Tibial nerve (tissue), 3 donors: ENCODE data around the gene OMD.

Source experiments
- EP300 ChIP-seq, 2 donors: sonication (generic); formaldehyde crosslinking; IDR thresholded peaks; one replicate each; pipeline ENCODE4 v1.6.1; 2017; ENCODE audit warnings: antibody characterized with exemption in 2 of 2, mild to moderate bottlenecking in 1 of 2
- POLR2A ChIP-seq, 2 donors: fragments of 450-650 bp; IDR thresholded peaks; one replicate each; pipeline ENCODE4 v1.6.1; 2017; ENCODE audit warnings: antibody characterized with exemption in 2 of 2, mild to moderate bottlenecking in 2 of 2, moderate library complexity in 2 of 2

DNA sequence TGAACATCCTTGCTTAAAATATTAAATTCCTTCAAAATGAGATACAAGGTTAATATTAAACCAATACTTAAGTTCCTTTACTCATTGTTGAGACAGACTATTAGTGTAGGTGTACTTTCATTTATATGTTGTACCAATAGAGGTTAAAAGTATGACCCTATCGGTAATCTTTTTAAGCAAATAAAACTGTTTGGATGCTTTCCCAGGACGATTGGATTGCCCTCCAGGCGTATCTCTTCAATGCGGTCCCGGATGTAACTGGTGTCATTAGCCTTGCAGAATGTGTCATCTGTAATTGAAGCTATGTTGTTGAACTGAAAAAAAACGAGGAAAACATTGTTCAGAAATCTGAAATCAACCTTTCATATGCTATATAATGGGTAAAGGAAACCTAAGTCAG lies 38.8 kb downstream of the OMD start:
- TF ChIP-seq EP300 (IDR thresholded peaks at IDR 0.05) (no peak), POLR2A (IDR thresholded peaks at IDR 0.05) (no peak)
